Ishikawa (cell line): ENCODE results near the gene CCL27.

Experiments
- CEBPB ChIP-seq: IDR thresholded peaks from 2 replicates; pipeline ENCODE4 v1.6.1; 2012
- CREB1 ChIP-seq: IDR thresholded peaks from 2 replicates; pipeline ENCODE4 v1.6.1; 2012; ENCODE audit warnings: low read depth
- EGR1 ChIP-seq: IDR thresholded peaks from 2 replicates; pipeline ENCODE4 v1.6.1; 2012
- EP300 ChIP-seq: IDR thresholded peaks from 2 replicates; pipeline ENCODE4 v1.6.1; 2012; ENCODE audit warnings: borderline replicate concordance
- FOXM1 ChIP-seq: IDR thresholded peaks from 2 replicates; pipeline ENCODE4 v1.6.1; 2012; ENCODE audit warnings: low read depth, borderline replicate concordance
- MAX ChIP-seq: IDR thresholded peaks from 2 replicates; pipeline ENCODE4 v1.6.1; 2012
- NFIC ChIP-seq: IDR thresholded peaks from 2 replicates; pipeline ENCODE4 v1.6.1; 2012
- RAD21 ChIP-seq: IDR thresholded peaks from 2 replicates; pipeline ENCODE4 v1.6.1; 2012; ENCODE audit warnings: low read depth
- REST ChIP-seq: IDR thresholded peaks from 2 replicates; pipeline ENCODE4 v1.6.1; 2012; ENCODE audit warnings: low read depth, mild to moderate bottlenecking
- TAF1 ChIP-seq: IDR thresholded peaks from 2 replicates; pipeline ENCODE4 v1.6.1; 2012; ENCODE audit warnings: low read depth, mild to moderate bottlenecking
- TCF12 ChIP-seq: IDR thresholded peaks from 2 replicates; pipeline ENCODE4 v1.6.1; 2012; ENCODE audit warnings: low read depth
- TEAD4 ChIP-seq: IDR thresholded peaks from 2 replicates; pipeline ENCODE4 v1.6.1; 2012
- USF1 ChIP-seq: IDR thresholded peaks from 2 replicates; pipeline ENCODE4 v1.6.1; 2012
- YY1 ChIP-seq: IDR thresholded peaks from 2 replicates; pipeline ENCODE4 v1.6.1; 2012; ENCODE audit warnings: low read depth
- ZBTB7A ChIP-seq: IDR thresholded peaks from 2 replicates; pipeline ENCODE4 v1.6.1; 2012; ENCODE audit warnings: low read depth

The CCL27 gene

GRCh38 chr9:34644766-34645314 lies 17.6 kb downstream of the CCL27 start:
- TF ChIP-seq MAX (no peak), TAF1 (no peak), FOXM1 (no peak), YY1 (no peak), TEAD4 (no peak), EP300 (no peak)

- TF ChIP-seq USF1 (peak; percentile 70), YY1 (no peak), TCF12 (no peak), CREB1 (no peak)
Observed at GRCh38 chr9:34642679-34643078, 19.8 kb downstream of the CCL27 start.

- TF ChIP-seq EGR1 (no peak), REST (no peak), TAF1 (no peak), USF1 (no peak), YY1 (no peak), TCF12 (no peak), EP300 (no peak), CREB1 (no peak), ZBTB7A (no peak), MAX (no peak), RAD21 (no peak), NFIC (no peak), FOXM1 (no peak), CEBPB (no peak), TEAD4 (no peak)
Observed at GRCh38 chr9:34638138-34638445, 24.4 kb downstream of the CCL27 start.

DNA sequence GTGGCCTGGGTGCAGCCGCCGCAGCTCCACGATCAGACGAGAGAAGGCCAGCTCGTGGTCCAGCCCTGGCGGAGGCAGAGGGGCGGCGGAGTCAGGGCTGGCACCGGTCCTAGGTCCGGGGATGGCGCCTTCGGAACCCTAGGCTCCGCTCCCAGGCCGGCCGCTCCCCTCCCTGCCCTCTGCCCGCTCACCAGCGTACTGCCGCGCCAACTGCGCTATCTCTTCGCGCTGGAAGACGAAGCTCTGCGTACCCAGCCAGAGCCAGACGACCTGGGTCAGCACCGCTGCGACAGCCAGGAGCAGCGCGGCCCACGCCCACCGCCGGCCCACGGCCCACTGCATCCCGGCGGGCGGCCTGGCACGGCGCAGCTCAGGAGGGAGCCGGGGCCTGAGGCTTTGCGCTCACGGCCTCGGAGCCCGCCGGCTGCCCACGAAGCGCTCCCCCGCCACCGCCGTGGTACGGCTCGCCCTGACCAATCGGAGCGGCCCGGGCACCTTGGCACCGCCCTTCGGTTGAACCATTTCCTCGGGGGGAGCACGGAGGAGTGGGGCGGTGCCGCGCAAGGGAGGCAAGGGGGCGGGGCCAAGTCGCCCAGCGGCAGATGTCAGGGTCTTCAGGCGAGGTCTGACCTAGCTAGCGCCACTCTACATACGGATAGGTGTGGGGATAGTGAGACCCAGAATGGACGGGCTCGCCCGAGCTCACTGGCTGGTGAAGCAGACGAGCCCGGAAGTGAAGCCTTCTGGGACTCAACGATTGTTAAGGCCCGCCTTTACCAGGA lies 24.9 kb downstream of the CCL27 start, which contains the start of gene SIGMAR1:
Gene SIGMAR1 (minus strand): TSS at position 432 of the 782 bp plus-strand sequence. CDS start 90 bp downstream, at position 342.
- TF ChIP-seq FOXM1 (no peak), CREB1 (no peak), TCF12 (no peak; the same call in 1 of the 2 replicates), TAF1 (peak; percentile 57), CEBPB (no peak), TEAD4 (0 out of 2 replicates have a peak, but pooled peaks have one; percentile 3), EP300 (peak; percentile 36; the same call in 1 of the 2 replicates), USF1 (no peak; the same call in 1 of the 2 replicates), ZBTB7A (no peak), YY1 (no peak; the same call in 1 of the 2 replicates), NFIC (peak; percentile 48), EGR1 (no peak; the same call in 1 of the 2 replicates), RAD21 (no peak), MAX (peak; percentile 98; the same call in 1 of the 2 replicates), REST (no peak)

GRCh38 chr9:34636791-34637355 lies 25.6 kb downstream of the CCL27 start:
- TF ChIP-seq USF1: peak; percentile 75; the same call in 1 of the 2 replicates
- TF ChIP-seq TEAD4: no peak
- TF ChIP-seq TCF12: 0 out of 2 replicates have a peak, but pooled peaks have one; percentile 7
